HG03439 (cell line): Measurements from ENCODE around the gene GINS2.

Experiments used
- ATAC-seq: cut with Tn5 transposase; IDR thresholded peaks from one replicate; pipeline ENCODE4 v1.9.1; 2021; ENCODE audit warnings: mild to moderate bottlenecking, moderate library complexity; ENCODE audit not compliant: unreplicated experiment

Gene GINS2

GRCh38 chr16:85656351-85657266, 32.1 kb downstream of the GINS2 start:
- no peak for ATAC-seq

- ATAC-seq: no peak
These were observed 33.3 kb downstream of the GINS2 start for GRCh38 chr16:85655216-85656129.

GRCh38 chr16:85654251-85655095, 34.3 kb downstream of the GINS2 start:
- no peak for ATAC-seq

GRCh38 chr16:85653290-85653891, 35.4 kb downstream of the GINS2 start:
- ATAC-seq: no peak

GRCh38 chr16:85652431-85653221, 36.1 kb downstream of the GINS2 start:
- ATAC-seq: no peak

- ATAC-seq: no peak
These were observed 36.9 kb downstream of the GINS2 start for GRCh38 chr16:85651629-85652430.

GRCh38 chr16:85650844-85651628, 37.7 kb downstream of the GINS2 start:
- ATAC-seq: no peak

GRCh38 chr16:85650135-85650843, 38.5 kb downstream of the GINS2 start:
- no peak for ATAC-seq

GRCh38 chr16:85649411-85650134, 39.2 kb downstream of the GINS2 start:
- ATAC-seq: no peak

- no peak for ATAC-seq
These were observed 39.9 kb downstream of the GINS2 start for GRCh38 chr16:85648805-85649204.

GRCh38 chr16:85648070-85648714, 40.6 kb downstream of the GINS2 start:
- ATAC-seq: no peak

GRCh38 chr16:85646976-85647375, 41.8 kb downstream of the GINS2 start:
- no peak for ATAC-seq

GRCh38 chr16:85646358-85646907, 42.3 kb downstream of the GINS2 start:
- ATAC-seq: no peak

- no peak for ATAC-seq
These were observed 43.6 kb downstream of the GINS2 start for GRCh38 chr16:85645021-85645589.

- no peak for ATAC-seq
These were observed 44.6 kb downstream of the GINS2 start for GRCh38 chr16:85644093-85644712.
